Measurements from ENCODE around the gene MT3.
"Not testable (repeated sequence)": the region's sequence is repeated elsewhere in the genome, so short reads cannot be mapped to it uniquely, and the experiment has no call there.

Gene MT3

GRCh38 chr16:56580391-56581048 is 8.8 kb upstream of the MT3 start:
- DNase-seq: no peak

GRCh38 chr16:56582911-56583310 is 6.4 kb upstream of the MT3 start:
- DNase-seq: not testable (repeated sequence)

- no peak for DNase-seq
These were observed 5.8 kb upstream of the MT3 start for GRCh38 chr16:56583351-56584168.

GRCh38 chr16:56584276-56584675 is 5.1 kb upstream of the MT3 start:
- no peak for DNase-seq

GRCh38 chr16:56588781-56589140 is 567 bp upstream of the MT3 start:
- no peak for DNase-seq

- DNase-seq: no peak
These were observed 2.2 kb downstream of the MT3 start for GRCh38 chr16:56591377-56592060.

GRCh38 chr16:56593573-56594291 is 4.4 kb downstream of the MT3 start:
- no peak for DNase-seq

- no peak for DNase-seq
These were observed 4.9 kb downstream of the MT3 start for GRCh38 chr16:56594292-56594619.

GRCh38 chr16:56600398-56600999 is 11.2 kb downstream of the MT3 start:
- no peak for DNase-seq

- no peak for DNase-seq
These were observed 12.0 kb downstream of the MT3 start for GRCh38 chr16:56601325-56601724.

- no peak for DNase-seq
These were observed 14.3 kb downstream of the MT3 start for GRCh38 chr16:56603589-56603988.

GRCh38 chr16:56604966-56605365 is 15.6 kb downstream of the MT3 start:
- no peak for DNase-seq

GRCh38 chr16:56605475-56605874 is 16.1 kb downstream of the MT3 start:
- no peak for DNase-seq

GRCh38 chr16:56606071-56606475 is 16.7 kb downstream of the MT3 start:
- DNase-seq: no peak

- no peak for DNase-seq
These were observed 17.3 kb downstream of the MT3 start for GRCh38 chr16:56606476-56607108.

- DNase-seq: no peak
These were observed 17.8 kb downstream of the MT3 start for GRCh38 chr16:56607109-56607618.

GRCh38 chr16:56607675-56608042 is 18.3 kb downstream of the MT3 start:
- DNase-seq: no peak

- peak; percentile 84 for DNase-seq
These were observed 18.9 kb downstream of the MT3 start, which contains the start of gene MT2A for GRCh38 chr16:56608043-56608875. TSS of gene MT2A (plus strand) at chr16:56608584. CDS start at chr16:56608656, 72 bp downstream.

GRCh38 chr16:56608876-56609462 is 19.6 kb downstream of the MT3 start:
- no peak for DNase-seq

GRCh38 chr16:56609463-56609921 is 20.2 kb downstream of the MT3 start:
- DNase-seq: peak; percentile 44
